Stimulated activated CD8-positive, alpha-beta memory T cell treated with anti-CD3 and anti-CD28 coated beads, Interleukin-4, amount 100 ng/mL, for 1 hour (primary cell): Measurements from ENCODE around the gene ZDHHC14.
"Not testable (repeated sequence)": the region's sequence is repeated elsewhere in the genome, so short reads cannot be mapped to it uniquely, and the experiment has no call there.

ENCODE experiments used
- DNase-seq, 2 donors: peaks; one replicate each; pipeline ENCODE4 v3.0.0-alpha.2; 2020; ENCODE audit warnings: low read depth in 2 of 2, low spot score in 1 of 2

ZDHHC14 gene

DNA sequence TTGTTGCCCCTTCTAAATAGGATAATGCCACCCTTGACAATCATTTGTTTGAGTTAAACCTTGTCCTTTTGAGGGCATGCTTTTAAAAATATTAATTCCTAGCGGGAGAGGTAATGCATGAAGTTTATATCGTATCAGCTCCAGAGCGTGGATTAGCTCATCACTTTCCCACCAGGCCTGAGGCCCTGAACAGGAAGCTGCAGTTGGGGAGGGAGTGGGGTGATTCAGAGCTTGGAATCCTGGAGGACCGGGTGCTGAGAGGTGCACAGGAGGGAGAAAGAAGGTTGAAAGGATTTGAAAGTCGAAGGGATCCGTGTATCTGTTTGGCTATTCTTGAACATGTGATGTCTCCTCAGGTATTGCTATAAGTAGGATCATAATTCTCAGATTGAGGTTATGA lies 25.0 kb downstream of the ZDHHC14 start:
- DNase-seq: no peak

- no peak for DNase-seq
Observed at GRCh38 chr6:157406661-157407060, 25.7 kb downstream of the ZDHHC14 start.

- DNase-seq: no peak
Observed at GRCh38 chr6:157407646-157408045, 26.7 kb downstream of the ZDHHC14 start.

- not testable (repeated sequence) for DNase-seq
Observed at GRCh38 chr6:157408427-157408826, 27.4 kb downstream of the ZDHHC14 start.

- DNase-seq: no peak
Observed at GRCh38 chr6:157410045-157410444, 29.1 kb downstream of the ZDHHC14 start.

- no peak for DNase-seq
Observed at GRCh38 chr6:157411368-157411767, 30.4 kb downstream of the ZDHHC14 start.

DNA sequence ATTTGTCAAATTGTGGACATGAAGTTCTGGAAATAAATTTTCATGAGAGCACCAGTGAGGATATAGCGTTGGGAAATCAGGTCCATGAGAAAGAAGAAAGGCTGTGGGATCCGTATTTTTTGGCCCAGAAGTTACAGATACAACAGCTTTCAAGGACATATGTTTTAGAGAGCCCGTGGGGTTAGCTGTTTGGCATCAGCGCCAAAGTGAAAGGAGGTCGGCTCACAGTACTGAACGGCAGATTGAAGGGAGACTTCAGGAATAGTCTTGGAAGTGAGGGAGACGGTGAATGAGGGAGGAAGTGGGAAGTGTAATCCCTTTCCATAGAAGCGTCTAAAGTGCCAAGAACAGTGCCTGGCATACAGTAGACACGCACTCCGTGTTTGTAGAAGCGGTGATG lies 31.8 kb downstream of the ZDHHC14 start:
- no peak for DNase-seq

DNA sequence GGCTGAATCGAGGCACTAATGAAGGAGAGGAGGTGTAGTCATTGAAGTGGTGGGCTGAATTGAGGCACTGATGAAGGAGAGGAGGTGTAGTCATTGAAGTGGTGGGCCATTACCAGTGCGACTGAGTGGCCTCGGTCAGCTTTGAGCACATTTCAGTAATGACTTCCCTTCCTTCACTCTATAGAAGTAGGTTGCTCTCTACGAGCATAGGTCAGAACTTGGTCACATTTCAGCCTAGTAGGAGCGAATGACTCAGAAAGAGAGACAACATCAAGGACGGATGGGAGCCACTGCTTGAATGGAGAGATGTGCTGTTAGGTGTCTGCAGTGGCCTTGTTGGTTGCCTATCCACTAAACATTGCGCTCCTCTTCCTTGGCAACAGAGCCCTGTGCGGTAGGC lies 39.5 kb downstream of the ZDHHC14 start:
- no peak for DNase-seq

DNA sequence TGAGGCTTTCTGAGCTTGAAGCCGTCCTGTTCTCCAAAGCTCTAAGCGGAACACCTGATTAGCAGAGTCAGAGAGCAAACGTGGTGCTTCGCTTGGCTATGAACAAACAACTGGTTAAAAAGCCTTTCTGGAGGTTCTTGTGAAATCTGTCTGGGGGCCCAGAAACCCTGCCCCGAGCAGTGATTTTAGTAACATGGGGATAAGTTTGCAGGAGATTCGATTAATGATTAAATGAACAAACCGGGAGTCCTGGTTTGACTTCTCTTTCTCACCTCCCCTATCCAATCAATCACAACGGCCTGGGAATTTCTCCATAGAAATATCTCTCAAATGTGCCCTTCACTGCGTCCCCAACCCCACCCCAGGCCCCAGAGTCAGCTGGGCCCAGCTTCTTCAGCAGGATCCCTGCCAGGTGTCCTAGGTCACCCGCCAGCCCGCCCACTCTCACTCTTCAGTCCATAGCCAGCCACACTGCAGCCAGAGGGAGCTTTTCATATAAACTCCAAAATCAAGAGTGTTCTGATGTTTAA lies 43.6 kb downstream of the ZDHHC14 start:
- DNase-seq: no peak

GRCh38 chr6:157427969-157428368 lies 47.0 kb downstream of the ZDHHC14 start:
- no peak for DNase-seq

- no peak for DNase-seq
Observed at GRCh38 chr6:157428427-157429202, 47.6 kb downstream of the ZDHHC14 start.

DNA sequence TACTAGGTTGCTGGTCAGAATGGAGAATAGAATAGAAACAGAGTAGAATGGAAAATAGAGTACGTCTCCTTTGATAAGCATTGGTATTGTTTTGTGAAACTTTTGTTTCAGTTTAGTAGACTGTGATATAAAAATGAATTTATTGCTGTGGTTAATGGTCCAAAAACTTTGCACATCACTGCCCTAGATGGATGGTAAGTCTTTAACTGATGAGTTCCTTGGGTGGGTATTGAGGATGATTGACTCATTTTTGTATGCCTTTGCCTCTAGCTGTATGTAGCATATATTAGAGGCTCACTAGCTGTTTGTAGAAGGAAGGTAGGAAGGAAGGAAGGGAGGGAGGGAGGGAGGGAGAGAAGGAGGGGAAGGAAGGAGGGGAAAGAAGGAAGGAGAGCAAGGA lies 48.3 kb downstream of the ZDHHC14 start:
- no peak for DNase-seq

GRCh38 chr6:157430834-157431233 lies 49.8 kb downstream of the ZDHHC14 start:
- no peak for DNase-seq

DNA sequence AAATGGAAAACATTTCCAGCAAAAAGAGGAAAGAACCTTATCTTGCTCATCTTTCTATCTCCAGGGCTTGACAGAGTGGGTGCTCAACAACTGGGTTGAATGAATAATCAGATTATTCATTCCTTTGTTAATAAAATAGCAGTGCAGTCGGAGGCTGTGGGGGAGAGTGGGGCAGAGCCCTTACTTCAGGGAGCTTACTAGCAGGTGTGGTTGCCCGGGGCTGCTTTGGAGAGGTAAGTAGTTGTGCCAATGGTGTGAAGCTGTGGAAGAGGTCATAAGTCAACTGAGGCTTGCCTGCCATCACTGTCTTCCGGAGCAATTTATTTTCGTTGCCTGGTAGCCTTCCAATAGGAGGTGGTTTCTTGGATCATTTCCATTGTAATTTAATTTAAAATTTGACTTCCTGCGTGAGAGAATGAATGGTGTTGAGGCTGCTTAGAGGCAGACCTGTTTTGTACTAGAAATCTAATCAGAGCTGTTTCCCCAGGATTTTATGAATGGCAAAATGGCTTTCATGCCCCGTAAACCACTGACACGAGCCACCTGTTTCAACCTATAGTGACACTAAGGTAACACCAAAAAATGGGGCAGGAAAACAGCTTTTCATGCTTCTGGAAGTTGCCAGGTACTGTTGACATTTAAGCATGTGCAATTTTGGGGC lies 51.4 kb downstream of the ZDHHC14 start:
- DNase-seq: no peak

- DNase-seq: no peak
Observed at GRCh38 chr6:157432892-157433265, 51.9 kb downstream of the ZDHHC14 start.

- no peak for DNase-seq
Observed at GRCh38 chr6:157433678-157434081, 52.7 kb downstream of the ZDHHC14 start.

GRCh38 chr6:157434349-157435033 lies 53.5 kb downstream of the ZDHHC14 start:
- no peak for DNase-seq

- DNase-seq: no peak
Observed at GRCh38 chr6:157436219-157436943, 55.4 kb downstream of the ZDHHC14 start.

- DNase-seq: no peak
Observed at GRCh38 chr6:157436944-157437336, 56.0 kb downstream of the ZDHHC14 start.

DNA sequence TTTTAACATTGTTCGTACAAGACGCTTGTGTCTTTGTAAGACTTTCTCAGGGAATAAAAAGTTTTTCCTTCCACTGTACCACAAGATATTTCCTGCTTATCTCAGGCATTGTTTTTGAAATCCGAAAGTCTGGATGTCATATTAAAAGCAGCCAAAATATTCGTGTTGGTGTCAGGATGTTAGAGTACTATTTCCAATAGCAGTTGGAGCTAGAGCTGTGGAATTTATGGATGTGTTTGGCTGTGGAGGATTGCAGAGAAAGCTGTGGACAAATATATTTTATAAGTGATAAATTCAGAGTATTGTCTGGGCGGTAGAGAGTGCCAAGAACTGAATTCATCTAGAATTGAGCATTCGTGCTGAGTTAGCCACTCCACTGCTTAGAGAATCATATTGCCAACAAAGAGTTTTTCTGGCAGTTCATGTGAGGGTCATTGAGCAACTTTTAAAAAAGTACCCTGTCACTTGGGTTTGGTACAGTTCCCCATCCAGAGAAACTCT lies 57.7 kb downstream of the ZDHHC14 start:
- no peak for DNase-seq

DNA sequence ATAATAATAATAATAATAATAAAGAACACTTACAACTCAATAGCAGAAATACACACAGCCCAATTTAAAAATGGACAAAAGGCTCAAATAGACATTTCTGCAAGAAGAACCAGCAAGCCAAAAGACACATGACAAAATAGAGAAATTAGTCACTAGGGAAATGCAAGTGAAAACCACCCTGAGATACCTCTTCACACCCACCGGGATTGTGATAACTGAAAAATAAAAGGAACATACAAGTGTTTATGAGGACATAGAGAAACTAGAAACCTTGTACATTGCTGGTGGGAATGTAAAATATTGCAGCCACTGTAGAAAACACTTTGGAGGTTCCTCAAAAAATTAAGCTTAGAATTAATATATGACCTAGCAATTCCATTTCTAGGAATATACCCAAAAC lies 59.2 kb downstream of the ZDHHC14 start:
- no peak for DNase-seq
